Fibroblast of villous mesenchyme (primary cell): ENCODE measurements around the gene GMDS. TPM values are rescaled to one million over a fixed set of nuclear protein-coding genes. Genes with fewer than 3 reads are reported as not detected.

Experiments
- DNase-seq: peaks from one replicate; pipeline ENCODE4 v3.0.0-alpha.2; 2010; ENCODE audit warnings: low read depth
- H3K4me3 ChIP-seq: 2 replicates; pipeline ENCODE4 v1.5.1; 2011; ENCODE audit warnings: low read depth, mild to moderate bottlenecking, low read length
- total RNA-seq: library from RNA; depleted of rRNA; stranded (reverse); fragments of >200 nt; gene quantifications from 2 replicates; pipeline ENCODE4 v1.2.3, GENCODE V29; 2012
- TF ChIP-seq, protein P1 (sequence below): IDR thresholded peaks from 2 replicates; pipeline ENCODE4 v1.5.1; 2012; ENCODE audit warnings: low read depth, mild to moderate bottlenecking, low read length; ENCODE audit not compliant: insufficient read depth

Gene GMDS
- total RNA-seq, 1 donor = 6.5 TPM

DNA sequence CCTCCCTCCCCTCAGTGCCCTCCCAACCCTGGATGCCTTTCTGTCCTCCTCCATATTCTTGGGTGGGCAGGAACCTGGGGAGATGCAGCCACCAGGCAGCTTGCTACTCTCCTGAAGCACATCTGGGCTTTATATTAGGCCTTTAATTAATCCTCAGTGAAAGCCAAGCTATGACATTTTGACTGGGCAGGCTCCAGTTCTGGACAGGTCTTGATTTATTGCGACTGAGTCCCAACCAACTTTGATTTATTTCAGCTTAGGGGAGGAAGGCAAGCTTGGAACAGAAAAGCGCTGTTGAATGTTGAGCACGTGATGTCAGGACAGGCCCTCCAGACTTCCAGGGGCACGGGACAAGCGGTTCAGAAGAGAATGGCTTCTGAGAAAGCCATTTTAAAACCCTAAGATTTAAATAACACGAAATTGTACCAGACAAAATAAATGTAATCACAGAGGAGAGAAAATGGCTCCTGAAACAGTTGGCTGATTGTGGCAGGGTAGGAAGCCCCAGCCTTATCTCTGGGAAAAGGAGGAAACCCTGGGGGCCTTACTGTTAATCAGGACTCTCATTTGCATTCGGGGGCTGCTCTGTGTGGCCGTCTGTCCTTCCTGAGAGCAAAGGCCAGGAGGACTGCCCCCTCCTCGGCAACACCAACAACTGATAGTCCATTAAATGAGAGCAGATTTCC, 341.5 kb downstream of the GMDS start:
- no peak overlapping the region for H3K4me3 ChIP-seq
- DNase-seq = no peak
- TF ChIP-seq, protein P1, sequence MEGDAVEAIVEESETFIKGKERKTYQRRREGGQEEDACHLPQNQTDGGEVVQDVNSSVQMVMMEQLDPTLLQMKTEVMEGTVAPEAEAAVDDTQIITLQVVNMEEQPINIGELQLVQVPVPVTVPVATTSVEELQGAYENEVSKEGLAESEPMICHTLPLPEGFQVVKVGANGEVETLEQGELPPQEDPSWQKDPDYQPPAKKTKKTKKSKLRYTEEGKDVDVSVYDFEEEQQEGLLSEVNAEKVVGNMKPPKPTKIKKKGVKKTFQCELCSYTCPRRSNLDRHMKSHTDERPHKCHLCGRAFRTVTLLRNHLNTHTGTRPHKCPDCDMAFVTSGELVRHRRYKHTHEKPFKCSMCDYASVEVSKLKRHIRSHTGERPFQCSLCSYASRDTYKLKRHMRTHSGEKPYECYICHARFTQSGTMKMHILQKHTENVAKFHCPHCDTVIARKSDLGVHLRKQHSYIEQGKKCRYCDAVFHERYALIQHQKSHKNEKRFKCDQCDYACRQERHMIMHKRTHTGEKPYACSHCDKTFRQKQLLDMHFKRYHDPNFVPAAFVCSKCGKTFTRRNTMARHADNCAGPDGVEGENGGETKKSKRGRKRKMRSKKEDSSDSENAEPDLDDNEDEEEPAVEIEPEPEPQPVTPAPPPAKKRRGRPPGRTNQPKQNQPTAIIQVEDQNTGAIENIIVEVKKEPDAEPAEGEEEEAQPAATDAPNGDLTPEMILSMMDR = no peak

DNA sequence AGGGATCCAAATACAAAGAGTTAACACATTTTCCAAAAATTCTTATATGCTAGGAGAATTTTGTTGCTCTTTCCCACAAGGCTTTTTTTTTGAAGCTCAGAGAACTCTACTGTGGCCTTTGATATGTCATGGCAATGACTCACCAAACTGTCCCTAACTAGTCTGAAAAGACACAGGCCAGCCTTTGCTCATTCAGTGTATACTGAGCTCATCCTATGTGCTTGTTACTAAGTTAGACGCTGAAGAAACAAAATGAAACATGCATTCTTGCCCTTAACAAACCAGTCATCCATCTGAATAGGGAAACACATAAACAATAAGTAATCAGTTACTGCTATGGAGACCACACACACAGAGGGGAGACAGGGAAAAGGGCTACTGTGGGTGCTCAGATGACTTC, 343.8 kb downstream of the GMDS start:
- H3K4me3 ChIP-seq = no peak overlapping the region
- DNase-seq = peak; percentile 42
- TF ChIP-seq, protein P1 = no peak

DNA sequence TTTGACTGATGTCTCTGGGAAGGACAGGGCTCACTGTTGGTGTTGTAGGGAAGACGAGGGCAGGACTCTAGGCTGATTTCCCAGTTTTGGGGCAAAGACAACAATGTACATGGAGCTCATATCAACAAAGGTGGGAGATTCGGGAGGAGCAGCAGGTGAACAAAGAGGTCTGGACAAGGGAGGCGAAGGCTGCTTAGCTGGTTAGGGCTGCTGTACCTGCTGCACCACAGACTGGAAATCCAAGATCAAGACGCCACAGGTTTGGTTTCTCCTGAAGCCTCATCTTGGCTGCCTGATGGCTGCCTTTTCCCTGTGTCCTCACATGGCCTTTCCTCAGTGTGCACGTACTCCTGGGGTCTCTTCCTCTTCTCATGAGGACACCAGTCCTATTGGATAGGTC, 348.5 kb downstream of the GMDS start:
- TF ChIP-seq, protein P1 = no peak
- no peak overlapping the region for H3K4me3 ChIP-seq
- DNase-seq = no peak

DNA sequence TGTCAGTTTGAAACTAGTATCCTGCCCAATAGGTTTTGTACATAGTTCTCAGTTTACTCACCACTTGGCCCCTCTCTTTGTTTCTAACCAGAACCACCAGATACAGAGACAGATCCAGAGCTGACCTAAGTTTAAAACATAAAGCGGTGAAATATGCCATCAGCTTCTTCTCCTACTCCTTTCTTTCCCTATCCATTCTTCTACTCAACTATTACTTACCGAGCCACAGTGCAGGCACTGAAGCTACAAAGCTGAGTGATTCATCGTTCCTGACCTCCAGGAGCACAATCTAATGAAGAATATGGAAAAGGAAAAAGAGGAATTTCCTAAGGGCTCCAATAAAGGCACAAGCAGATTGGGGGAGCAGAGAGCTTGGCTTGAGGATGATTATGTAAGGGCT, 349.7 kb downstream of the GMDS start:
- no peak overlapping the region for H3K4me3 ChIP-seq
- DNase-seq = no peak
- TF ChIP-seq, protein P1 = no peak

DNA sequence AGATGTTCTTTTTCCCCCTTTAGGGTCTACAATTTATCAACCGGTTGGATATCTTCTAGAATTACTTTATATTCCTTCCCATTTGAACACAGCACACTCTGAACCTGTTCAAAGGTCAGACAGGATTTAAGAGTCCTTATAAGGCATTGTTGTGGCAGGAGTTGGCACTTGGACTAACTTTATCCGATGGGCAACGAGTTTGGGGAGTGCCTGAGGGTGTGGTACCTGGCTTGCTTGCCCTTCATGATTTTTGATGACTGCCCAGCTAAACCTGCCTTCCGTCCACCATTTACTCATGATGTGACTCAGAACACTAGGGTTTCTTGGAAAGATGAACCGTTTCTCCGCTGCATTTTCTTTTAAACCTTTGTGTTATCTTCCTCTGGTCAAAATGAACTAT, 350.5 kb downstream of the GMDS start:
- DNase-seq = no peak
- TF ChIP-seq, protein P1 = no peak
- H3K4me3 ChIP-seq = no peak overlapping the region

DNA sequence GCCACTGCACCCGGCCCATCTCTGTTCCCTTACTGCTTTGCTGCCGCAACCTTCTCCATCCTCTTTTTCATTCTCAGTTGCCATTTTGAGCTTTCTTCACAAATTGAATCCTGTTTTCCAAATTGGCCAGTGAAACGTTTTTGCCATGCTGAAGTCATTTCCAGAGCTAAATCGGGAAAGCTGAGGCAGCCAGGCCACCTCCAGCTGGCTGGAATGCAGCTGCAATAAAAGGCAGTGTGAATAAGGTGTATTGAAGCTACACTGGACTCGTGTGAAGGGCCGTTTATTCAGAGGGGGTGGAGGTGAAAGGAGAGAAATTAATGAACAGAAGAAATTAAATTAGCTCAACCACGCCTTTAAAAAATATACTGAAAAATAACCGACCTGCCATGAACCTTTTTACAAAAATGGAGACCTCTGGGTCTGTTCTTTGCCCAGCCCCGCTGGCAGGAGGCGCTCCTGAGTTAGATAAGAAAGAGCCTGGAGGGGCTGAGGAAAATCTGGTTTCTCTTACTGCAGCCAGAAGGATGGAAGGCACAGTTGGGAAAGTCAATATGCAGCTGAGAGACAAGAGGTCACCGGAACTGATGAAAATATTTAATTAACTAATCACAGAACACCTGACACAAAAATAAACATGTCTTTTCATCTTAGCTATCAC, 351.8 kb downstream of the GMDS start:
- no peak for DNase-seq
- TF ChIP-seq, protein P1 = no peak
- no peak overlapping the region for H3K4me3 ChIP-seq
